ENCODE results near the gene KRT84.

- TF ChIP-seq POLR2A (IDR thresholded peaks at IDR 0.05) (no peak), CTCF (IDR thresholded peaks at IDR 0.05) (no peak)
Observed at GRCh38 chr12:52425466-52425865, 40.0 kb upstream of the KRT84 start.
